ENCODE data around the gene KCNQ4.

Gene KCNQ4

DNA sequence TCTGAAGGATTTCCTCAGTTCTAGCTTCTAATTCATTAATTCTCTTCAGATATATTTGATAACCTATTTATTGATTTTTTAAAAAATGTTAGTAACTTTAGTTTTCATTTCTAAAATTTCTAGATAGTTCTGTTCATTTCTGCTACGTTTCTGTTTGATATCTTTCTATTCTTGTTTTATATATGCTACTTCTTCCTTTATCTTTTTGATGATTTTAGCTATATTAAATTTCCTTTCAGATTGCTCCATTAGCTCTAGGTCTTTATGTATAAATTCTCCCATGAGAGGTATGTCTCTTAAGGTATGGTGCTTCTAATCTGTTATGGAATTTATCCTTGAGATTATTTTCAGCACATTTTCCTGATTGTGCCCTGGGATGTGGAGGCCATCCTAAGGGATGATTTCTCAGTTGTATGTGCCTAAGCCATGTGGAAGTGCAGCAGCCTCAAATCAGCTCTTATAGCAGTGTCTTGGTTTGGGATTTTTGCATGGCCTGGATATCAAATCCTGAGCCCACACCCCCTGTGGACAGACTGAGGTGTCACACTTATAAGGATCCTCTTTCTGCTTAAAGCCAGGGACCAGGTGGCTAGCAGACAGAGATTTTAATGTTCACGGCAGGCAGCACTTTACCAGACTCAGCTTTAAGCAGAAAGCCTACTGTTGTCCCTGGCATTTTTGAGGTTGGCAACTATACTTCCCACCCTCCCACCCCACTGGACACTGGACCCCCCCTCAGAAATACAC lies 6.2 kb upstream of the KCNQ4 start:
- no peak for DNase-seq

DNA sequence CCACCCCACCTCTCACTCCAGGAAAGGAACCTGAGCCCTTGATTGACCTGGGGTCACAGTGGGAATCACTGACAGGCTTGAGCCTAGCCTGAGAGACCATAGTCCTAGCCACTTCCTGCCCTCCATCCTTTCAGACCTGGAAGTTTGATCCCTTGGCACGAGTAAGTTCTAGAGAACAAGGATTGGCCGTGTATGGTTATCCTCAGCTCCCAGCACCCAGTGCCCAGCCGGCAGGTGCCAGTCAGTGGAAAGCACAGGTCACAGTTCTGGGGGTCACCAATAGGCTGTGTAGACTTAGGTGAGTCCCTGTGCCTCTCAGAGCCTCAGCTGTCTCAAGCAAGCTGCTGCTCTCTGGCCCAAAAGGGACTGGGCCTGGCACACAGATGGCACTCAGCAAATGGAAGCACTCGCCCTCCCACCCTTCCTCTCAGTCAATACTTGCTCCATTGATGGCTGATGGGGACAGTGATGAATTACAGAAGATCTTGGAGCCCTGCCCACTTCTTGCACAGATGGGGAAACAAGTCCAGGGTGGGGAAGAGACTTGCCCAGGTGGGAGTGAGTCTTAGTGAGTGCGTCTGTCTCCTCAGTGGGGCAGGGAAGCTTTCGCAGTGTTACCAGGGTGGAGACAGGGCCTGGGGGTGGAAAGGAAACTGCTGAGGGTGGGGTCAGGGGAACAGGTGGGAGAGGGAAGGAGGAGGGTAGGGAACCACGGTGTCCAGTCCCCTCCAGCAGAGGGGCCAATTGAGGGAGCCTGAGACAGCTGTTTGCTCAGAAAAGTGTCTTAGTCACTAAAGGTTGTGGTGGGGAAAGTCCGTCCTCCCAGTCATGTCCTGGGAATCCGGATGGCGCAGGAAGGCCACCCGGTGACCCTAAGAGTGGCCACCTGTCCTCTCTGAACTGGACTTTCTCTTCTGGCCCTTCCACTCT lies 2.6 kb upstream of the KCNQ4 start:
- no peak for DNase-seq

DNA sequence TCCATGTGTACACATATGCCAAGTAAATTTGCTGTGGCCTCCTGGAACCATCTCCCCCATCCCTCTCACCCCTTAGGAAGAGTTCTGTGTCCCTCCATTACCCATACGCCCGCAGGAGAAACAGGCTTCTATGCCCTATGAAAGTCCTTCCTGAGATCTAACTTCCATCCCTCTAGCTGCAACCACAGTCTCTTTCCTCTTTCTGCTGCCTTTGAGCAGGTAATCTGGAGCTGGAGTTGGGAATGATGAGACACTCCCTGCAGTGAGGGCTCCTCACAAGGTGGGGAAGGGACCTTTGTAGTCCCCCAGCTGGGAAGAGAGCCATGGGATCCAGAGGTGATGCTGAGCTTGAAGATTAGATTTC lies 2.0 kb upstream of the KCNQ4 start:
- DNase-seq = no peak

DNA sequence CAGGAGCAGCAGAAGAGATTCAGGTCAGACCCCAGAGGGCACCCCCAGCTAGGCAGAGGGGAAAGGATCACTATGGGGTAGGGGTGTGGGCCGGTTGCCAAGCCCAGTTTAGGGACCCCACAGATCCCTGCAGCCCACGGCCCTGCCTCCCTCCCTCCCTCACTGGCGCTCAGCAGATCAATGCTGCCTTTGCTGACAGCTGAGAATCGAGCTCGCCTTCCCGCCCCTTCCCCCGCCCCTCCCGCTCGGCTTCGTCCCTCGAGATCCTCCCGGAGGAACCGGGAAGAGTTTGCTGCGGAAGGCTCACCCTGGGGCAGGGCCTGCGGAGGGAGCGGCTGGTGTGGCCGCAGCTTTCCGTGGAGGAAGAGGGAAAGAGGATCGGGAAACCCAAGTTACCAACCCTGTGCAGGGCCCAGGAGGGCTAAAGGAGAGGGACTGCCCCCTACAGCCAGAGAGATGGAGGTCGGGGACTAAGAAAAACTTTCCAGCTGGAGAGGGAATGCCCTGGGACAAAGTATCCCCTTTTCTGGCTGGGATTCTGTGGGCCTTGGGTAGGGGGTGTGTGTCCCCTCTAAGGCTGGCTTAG lies 1.1 kb upstream of the KCNQ4 start:
- no peak for DNase-seq

DNA sequence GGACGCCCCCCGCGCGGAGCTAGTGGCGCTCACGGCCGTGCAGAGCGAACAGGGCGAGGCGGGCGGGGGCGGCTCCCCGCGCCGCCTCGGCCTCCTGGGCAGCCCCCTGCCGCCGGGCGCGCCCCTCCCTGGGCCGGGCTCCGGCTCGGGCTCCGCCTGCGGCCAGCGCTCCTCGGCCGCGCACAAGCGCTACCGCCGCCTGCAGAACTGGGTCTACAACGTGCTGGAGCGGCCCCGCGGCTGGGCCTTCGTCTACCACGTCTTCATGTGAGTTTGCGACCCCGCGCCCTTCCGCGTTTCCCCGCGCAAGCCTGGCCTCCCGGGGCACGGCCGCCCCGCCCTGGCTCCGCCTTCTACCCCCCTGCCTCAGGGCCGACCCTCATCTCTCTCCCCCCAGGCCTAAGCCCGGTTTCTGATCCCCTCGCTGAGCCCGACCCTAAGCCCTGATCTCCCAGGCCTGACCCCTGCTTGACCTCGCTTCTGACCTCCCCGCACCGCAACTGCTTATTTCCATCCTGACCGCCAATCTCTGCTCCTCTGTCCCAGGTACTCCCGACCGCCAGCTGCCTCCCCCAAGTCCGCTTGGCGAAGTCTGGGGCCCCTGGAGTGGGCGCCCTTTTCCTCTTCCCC lies 669 bp downstream of the KCNQ4 start:
- no peak for DNase-seq

DNA sequence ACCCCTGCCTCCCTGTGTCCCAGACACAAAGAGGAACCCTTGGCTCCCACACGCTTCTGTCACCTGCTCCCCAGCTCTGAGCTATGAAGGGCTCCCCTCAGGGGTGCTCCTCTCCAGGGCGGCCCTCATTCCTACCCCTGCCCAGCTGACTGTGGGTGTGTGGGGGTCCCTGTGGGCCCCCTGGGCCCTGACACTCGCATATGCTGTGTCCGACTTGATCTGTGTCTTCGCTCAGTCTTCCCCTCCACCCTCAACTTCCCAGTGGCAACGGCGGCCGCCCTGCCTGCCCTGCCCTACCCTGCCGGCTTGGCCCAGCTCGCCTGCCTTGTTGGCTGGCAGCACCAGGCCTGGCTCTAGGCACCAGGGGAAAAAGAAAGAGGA lies 1.2 kb downstream of the KCNQ4 start:
- no peak for DNase-seq

DNA sequence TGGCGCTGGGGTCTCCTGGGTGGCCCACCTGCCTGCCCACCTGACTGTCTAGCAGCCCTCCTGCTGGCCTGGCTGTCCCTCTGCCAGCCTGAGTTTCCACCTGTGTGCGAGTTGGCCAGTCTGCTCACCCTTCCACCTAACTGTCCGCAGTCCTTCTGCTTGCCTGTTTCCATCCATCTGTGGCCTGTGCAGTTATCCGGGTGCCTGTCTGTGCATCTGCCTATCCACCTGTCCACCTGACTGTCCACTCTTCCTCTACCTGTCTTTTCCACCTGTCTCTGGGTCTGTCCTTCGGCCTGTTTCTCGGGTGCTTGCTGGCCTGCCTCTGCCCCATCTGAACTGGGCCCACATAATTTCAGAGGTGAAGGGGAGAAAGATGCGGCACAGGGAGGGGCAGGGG lies 1.9 kb downstream of the KCNQ4 start:
- no peak for DNase-seq

DNA sequence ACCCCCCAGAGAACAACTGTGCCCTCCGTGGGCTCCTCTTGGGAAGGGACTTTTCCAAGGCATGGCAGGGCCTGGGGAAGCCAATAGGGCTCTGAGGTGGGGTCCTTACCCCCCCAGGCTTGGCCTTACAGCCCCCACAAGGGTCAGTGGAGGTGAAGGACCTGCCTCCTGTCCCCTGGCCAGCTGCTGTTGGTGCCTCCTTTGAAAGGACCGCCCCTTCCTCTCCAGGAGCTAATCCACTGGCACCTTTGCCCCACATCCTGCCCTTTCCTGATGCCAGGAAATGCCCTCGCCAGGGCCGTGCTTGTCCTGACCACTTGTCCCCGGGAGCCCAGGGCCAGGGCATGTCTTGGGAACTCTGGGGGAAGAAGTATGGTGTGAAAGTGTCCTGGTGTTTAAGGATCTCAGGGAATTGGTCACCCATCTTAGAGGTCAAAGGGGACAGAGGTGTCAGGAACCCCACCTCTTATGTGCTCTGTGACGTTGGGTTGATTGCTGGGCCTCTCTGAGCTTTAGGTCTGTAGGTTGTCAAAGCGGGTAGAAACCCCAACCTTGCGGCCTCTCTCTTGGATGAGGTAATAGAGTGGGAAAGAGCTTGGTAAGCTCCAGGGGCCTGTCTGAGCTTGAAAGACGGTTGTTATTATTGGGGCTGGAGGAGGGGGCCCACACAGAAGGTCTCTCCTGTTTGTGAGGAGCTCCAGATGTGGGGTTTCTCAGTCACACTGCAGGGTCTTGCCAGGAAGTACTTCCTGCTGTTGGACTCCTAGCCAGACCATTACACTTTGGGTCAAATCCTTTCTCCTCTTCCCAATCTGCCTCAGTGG lies 2.8 kb downstream of the KCNQ4 start:
- no peak for DNase-seq

DNA sequence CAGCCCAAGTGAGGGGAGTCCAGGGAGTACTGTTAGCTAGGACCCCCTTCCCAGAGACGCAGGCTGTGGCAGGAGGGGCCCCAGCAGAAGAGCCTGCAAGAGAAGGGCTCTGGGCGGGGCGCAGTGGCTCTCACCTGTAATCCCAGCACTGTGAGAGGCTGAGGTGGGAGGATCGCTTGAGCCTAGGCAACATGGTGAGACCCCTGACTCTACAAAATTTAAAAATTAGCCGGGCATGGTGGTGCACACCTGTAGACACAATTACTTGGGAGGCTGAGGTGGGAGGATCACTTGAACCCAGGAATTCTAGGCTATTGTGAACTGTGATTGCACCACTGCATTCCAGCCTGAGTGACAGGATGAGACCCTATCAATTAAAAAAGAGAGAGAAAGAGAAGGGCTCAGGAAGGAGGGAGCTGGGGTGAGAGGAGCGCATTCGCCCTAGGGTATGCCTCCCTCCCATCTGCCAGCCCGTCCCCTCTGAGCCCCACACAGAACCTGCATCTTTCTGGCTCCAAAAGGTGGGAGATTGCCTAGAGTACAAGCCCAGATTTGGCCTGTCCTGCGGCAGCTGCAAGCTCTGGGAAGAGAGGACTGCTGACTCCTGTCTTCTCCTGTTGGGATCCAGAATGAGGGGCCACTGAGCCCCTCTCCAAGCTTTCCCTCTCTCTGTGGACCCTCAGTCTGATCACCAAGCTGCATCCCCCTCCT lies 3.6 kb downstream of the KCNQ4 start:
- no peak for DNase-seq

DNA sequence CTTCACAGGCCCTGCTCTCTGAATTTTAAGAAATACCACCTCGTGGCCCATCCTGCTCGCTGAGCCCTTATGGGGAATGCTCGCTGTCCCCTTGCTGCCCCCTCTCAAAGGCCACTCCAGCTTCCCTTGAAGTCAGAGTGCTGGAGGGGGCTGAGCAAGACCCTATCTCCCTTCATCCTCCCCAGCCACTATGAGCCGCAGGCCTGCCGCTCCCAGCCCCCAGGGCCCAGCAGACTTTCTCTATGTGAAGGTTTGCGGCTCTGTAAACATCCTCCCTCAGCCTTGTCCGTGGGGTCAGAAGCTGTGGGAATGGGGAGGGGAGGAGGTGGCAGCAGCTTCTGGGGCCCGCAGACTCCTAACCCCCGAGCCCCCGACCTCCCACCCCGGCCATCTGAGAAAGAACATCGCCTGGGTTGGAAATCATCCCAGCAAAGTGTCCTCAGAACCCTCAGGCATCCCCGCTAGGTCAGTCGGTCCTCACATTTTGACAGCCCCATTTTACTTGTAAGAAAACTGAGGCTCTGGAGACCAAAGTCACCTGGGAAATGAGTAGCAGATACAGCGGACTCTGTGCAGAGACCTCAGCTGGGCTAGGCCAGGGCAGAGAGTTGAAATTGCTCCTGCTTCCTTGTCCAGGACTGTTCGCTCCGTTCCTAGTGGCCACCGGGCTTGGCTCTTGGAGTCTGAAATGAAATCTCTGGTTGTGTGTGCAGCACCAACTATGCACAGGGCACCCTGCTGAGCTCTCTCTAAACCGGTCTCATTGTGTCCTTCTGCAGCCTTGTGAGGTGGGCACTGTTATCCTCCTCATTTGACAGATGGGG lies 4.4 kb downstream of the KCNQ4 start:
- DNase-seq = no peak

DNA sequence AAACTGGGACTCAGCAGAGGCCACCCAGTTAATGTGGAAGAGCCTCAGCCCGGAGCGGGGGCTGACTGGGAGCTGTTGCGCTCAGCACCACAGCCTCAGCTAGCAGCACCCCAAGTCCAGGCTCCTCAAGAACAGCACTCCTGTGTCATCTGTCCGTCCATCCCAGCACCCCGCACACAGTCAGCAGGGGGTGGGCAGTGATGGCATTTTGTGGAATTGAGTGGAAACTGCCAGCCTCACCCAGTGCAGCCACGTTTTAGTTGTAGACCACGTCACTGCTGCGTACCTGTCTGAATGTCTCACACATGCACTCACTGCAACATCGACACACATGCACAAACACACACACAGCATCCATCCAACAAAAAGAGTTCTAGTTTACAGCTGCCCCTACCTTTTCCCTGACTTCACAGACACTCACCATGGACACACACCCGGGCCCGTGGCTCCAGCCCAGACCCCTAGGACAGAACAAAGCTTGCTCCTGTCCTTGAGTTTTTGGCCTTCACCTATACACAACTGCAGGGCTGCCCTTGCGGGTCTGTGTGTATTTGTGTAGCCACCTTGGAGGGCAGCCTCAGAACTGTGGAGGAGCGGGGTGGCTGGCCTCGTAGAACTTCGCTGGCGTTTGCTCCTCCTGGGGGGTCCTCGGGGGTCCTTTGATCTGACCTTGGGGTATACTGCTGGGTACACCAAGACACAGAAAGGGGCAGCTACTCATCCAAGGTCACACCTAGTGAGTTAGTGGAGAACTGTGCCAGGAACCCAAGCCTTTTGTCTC lies 5.2 kb downstream of the KCNQ4 start:
- no peak for DNase-seq

DNA sequence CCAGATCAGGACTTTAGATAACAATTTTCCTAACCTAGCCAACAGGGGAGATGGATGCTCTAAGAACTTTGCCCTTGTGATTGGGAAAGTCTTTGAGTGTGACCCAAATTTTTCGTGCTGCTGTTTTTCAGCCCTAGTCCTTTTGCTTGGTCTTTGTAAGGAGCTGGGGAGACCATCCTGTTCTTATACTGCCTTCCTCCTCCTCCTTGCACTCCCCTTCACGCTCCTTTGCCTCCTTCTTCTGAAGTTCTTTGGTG lies 5.7 kb downstream of the KCNQ4 start:
- no peak for DNase-seq

DNA sequence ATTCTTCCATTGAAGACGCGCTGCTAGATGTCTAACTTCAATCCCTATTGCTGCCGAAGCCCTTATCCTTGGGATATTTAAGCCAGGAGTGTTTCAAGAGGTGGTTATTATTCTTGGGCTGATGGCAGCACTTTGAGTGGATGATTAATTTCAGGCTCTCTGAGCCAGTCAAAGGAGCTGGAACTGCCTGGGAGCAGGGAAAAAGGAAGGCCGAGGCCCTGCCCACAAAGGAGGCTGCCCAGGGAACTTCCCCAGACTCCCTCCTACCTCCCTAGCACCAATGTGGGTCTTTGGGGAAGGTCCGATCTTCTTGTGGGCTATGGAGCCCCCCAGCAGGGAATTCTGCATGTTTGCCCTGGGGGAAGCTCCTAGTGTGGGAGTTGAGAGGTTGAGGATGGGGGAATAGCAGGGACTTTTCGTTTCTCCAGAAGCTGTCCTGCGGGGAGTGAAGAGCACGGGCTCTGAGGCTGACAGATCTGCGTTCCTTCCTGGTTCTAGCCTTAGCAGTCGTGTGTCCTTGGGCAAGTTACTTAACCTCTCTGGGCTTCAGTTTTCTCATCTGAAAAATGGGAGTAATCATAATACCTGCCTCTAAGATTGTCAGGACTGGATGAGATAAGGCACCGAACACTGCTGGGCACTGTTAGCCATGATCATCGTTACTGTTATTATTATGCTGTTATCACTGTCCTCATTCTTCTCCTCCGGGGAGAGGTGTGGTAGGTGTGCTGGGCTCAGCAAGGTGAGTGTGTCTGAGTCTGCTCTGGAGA lies 6.3 kb downstream of the KCNQ4 start:
- no peak for DNase-seq

DNA sequence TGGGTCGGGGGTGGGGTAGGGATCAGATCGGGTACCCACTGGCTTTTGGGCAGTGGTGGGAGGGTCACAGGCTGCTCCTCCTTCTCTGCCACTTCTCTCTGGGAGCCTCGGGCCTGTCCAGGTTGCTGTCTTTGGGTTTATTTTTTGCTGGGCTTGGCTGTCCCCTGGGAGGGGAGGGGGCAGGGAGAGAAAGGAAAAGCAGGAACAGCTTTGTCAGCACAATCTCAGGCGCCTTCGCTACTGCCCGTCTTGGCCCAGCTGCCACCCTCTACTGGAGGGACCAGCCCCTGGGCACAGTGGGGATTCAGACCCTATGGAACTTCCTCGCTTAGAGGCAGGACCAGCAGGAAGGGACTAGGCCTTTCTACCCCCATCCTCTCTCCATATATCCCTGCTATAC lies 8.4 kb downstream of the KCNQ4 start:
- DNase-seq = no peak

DNA sequence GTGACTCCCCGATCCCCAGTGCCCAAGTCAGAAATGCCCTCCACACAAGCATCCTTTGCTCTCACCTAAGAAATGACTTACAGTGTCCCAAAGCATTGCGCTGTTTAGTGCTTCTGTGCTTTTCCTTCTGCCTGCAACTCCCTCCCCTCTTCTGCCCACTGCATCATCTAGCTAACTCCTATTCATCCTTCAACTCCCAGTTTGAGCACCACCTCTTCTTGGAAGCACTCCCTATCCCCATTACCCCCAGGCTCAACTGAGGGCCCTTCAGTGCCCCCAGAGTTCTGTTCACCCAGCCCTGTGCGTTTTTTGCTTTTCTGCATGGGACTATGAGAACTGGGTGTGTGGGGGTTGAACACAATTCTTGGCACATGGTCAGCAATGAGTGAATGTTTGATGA lies 10.0 kb downstream of the KCNQ4 start:
- DNase-seq = no peak

DNA sequence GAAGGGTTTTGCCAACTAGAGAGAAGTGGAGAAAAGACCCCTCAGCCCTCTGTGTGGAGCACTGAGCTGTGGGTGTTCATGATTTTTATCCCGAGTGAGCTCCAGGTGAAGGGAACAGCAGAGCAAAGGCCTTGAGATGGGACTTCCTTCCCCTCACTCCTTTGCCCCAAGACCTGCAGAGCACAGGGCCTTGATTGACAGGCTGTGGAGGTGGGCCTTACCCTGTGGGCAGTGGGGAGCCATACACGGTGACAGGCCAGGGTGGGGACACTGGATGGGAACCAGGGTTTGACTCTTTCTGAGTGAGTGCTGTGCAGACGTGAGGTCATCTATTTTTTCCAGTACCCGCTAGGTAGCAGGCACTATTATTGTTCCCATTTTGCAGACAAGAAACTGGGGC lies 10.5 kb downstream of the KCNQ4 start:
- no peak for DNase-seq

DNA sequence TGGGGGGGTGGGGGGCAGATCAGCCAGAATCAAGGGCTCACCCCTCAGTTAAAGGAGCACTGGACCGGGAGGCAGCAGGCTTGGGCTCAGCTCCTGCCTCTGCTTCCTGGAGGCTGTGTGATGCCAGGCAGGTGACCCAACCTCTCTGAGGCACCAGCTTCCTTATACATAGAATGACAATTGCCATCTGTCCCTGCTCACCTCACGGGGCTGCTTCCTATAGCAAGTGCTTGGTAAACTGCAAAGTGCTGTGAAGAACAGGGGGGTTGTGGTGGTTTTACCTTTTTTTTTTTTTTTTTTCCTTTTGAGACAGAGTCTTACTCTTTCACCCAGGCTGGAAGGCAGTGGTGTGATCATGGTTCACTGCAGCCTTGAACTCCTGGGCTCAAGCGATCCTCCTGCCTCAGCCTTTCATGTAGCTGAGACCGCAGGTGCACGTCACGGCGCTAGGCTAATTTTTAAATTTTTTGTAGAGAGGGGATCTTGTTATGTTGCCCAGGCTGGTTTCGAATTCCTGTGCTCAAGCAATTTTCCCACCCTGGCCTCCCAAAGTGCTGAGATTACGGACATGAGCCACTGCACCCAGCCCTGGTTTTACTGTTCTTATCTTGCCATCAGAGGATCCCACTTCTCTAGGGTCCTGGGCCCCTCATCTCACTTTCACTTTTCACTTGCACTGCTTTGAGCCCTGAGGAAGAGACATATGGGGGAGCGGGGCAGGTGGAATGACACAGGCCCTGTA lies 11.6 kb downstream of the KCNQ4 start:
- DNase-seq = no peak

DNA sequence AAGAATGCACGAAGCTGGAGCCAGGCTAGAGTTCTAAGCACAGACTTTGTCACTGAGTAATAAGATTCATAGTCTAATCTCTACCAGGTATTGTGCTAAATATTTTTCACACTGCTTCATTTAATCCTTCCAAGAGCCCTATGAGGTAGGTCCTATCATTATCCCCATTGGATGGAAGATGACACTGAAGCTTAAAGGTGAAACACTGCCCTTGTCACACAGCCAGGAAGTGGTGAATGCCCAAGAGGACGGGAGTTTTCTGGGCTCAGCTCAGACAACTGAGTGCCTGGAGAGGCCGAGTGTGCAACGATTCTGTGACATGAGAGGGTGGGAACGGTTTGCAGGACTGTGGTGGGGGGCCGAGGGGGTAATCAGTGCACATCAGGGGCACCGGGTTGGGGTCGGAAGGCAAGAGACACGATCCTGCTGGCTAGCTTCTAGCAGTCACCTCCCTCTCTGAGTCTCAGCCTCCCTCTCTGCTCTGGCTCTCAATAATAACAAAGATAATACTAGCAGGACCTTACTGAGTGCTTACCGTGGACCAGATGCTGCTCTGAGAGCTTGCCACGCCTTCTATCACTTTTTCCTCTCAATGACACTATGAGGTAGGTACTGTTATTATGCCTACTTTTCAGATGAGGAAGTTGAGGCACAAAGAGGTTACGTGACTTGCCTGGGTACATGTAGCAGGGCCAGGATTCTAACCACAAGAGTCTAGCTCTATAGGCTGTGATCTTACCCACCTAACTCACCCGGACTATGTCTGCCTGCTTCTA lies 12.4 kb downstream of the KCNQ4 start:
- DNase-seq = no peak

Data from fibroblast of skin of abdomen (primary cell).